ENCODE results near the gene CYTH3. TPM values are rescaled to one million over a fixed set of nuclear protein-coding genes. Genes with fewer than 3 reads are reported as not detected.

CYTH3 gene
- total and polyA plus RNA-seq, 9 of the 15 experiments (the other 6 are each of a cell fraction or from before 2014, with no cell fraction given): 0.25 to 15.2 (median 11.4) TPM

- Histone ChIP-seq H2AFZ (ENCODE audit: low read depth, low read length) (no peak overlapping the region), H3K4me1 (replicated peaks in 1 of 2; ENCODE audit: control insufficient read depth in 2 of 2, insufficient read depth in 2 of 2, low read length in 2 of 2) (no peaks in the 10 kb centered on the region; a peak in 1 of 5 replicates), H3K27me3 (ENCODE audit: control insufficient read depth in 2 of 2, insufficient read depth in 2 of 2, low read length in 2 of 2) (no peaks in the 10 kb centered on the region), H3K9ac (ENCODE audit: insufficient read depth in 1 of 2, low read depth in 2 of 2, low read length in 2 of 2) (no peak overlapping the region), H3K4me2 (ENCODE audit: insufficient read depth, low read length) (no peak overlapping the region), H3K79me2 (ENCODE audit: control insufficient read depth, insufficient read depth, low read length) (0 out of 3 replicates have a peak, but pooled peaks cover under 1% of the 10 kb centered on the region), H3K27ac (ENCODE audit: extremely low read depth, low read depth, low read length) (no peak overlapping the region), H4K20me1 (replicated peaks; ENCODE audit: control insufficient read depth, insufficient read depth, low read length) (no peaks in the 10 kb centered on the region), H3K9me1 (ENCODE audit: control insufficient read depth, insufficient read depth, low read length) (no peaks in the 10 kb centered on the region), H3K36me3 (ENCODE audit: control insufficient read depth, insufficient read depth, low read length) (peaks cover 28% of the 10 kb centered on the region; the same call in 2 of the 3 replicates), H3K9me3 (replicated peaks; ENCODE audit: control insufficient read depth, insufficient read depth, low read depth, low read length) (no peaks in the 10 kb centered on the region), H3K4me3 (no peak overlapping the region)
- no peak for TF ChIP-seq NR1H2 (CRISPR knock-in tag; IDR thresholded peaks at IDR 0.05)
- TF ChIP-seq REST (IDR thresholded peaks at IDR 0.05; ENCODE audit: borderline replicate concordance): peak; percentile 67
- no peak for TF ChIP-seq REST (CRISPR knock-in tag; IDR thresholded peaks at IDR 0.05; ENCODE audit: low read depth)
- CTCF ChIA-PET (ENCODE audit: low intra/inter-chr PET ratio): no interaction called here
- intact Hi-C loops (cut with micrococcal nuclease) (no loop called here), in situ Hi-C loops (cut with MboI) (no loop called here)
- POLR2A ChIA-PET: interaction anchor here (0.7 kb wide), 1 partner anchor 172 kb away, joined by 3 read pairs; no protein-coding TSS in a partner anchor
- FAIRE-seq (no peak), DNase-seq (ENCODE audit: extremely low read depth in 1 of 4, low spot score in 3 of 4) (no peak), ATAC-seq (no peak)
- WGBS (ENCODE audit: insufficient coverage, low coverage, missing lambda C conversion rate): 84% methylated on average over 5 of the region's 5 CpGs
- BruUV-seq (replicated peaks): no TSS peak
These were observed 84.0 kb downstream of the CYTH3 start for GRCh38 chr7:6188389-6188788.

Measured in K562 (cell line).